ENCODE results near the gene CATSPER1. TPM values are rescaled to one million over a fixed set of nuclear protein-coding genes. Genes with fewer than 3 reads are reported as not detected.

CATSPER1 gene
- total and polyA plus RNA-seq, 2 of the 13 experiments (the other 11 are each of a cell fraction or from before 2014, with no cell fraction given) = 0.17 TPM; not detected in 1

- TF ChIP-seq TERF1 (CRISPR knock-in tag; IDR thresholded peaks at IDR 0.05) = no peak
- TF ChIP-seq ZSCAN21 (CRISPR knock-in tag; IDR thresholded peaks at IDR 0.05; ENCODE audit: borderline replicate concordance) = no peak
Observed at GRCh38 chr11:66020212-66020611, 6.1 kb downstream of the CATSPER1 start (continued).

GRCh38 chr11:66017321-66017720 lies 9.0 kb downstream of the CATSPER1 start:
- in situ Hi-C loops (cut with HindIII; ENCODE audit: extremely low pct_ligation_motif_present, low pct_unique_long_range_greater_than_20kb) (no loop called here), intact Hi-C loops (cut with micrococcal nuclease; ENCODE audit: unreplicated experiment) (no loop called here)
- Histone ChIP-seq H3K9ac (ENCODE audit: insufficient read depth, low read depth, low read length) (no peak overlapping the region), H3K27me3 (ENCODE audit: control insufficient read depth in 1 of 2, insufficient read depth in 2 of 2, low read length in 2 of 2) (peaks cover 9 to 37% of the 10 kb centered on the region in 2 experiments; a peak in 4 of 5 replicates), H4K20me1 (ENCODE audit: insufficient read depth, low read length) (no peaks in the 10 kb centered on the region), H3K27ac (ENCODE audit: extremely low read length, insufficient read depth, low read length) (no peak overlapping the region), H3K9me3 (ENCODE audit: low read length) (no peaks in the 10 kb centered on the region), H3K79me2 (ENCODE audit: insufficient read depth, low read length) (no peaks in the 10 kb centered on the region), H3K36me3 (replicated peaks in 1 of 2; ENCODE audit: control insufficient read depth in 1 of 2, insufficient read depth in 2 of 2, low read length in 2 of 2) (no peaks in the 10 kb centered on the region), H3K4me2 (ENCODE audit: low read depth, low read length) (no peak overlapping the region), H3K4me3 (replicated peaks in 1 of 3; ENCODE audit: insufficient read depth in 1 of 3, low read depth in 2 of 3, low read length in 3 of 3) (no peak overlapping the region), H3K4me1 (ENCODE audit: insufficient read depth, low read length) (peaks cover 13% of the 10 kb centered on the region; the same call in 1 of the 2 replicates), H2AFZ (ENCODE audit: low read length) (no peak overlapping the region)
- FAIRE-seq (no peak), DNase-seq (ENCODE audit: low spot score) (no peak), ATAC-seq (no peak)
- ChIA-PET POLR2A (no interaction called here), CTCF (ENCODE audit: low intra/inter-chr PET ratio, low total read pairs) (no interaction called here)
- BruUV-seq (replicated peaks) = no TSS peak
- 55% methylated on average over 4 of the region's 4 CpGs for WGBS (ENCODE audit: low lambda C conversion rate)
- TF ChIP-seq PBX3 (CRISPR knock-in tag; IDR thresholded peaks at IDR 0.05; ENCODE audit: borderline replicate concordance) (no peak), SSRP1 (CRISPR knock-in tag; IDR thresholded peaks at IDR 0.05) (no peak), AKAP8 (CRISPR knock-in tag; IDR thresholded peaks at IDR 0.05) (no peak), IRF1 (CRISPR knock-in tag; IDR thresholded peaks at IDR 0.05; ENCODE audit: low read depth) (no peak), NFYC (CRISPR knock-in tag; IDR thresholded peaks at IDR 0.05) (no peak), HOXA7 (CRISPR knock-in tag; IDR thresholded peaks at IDR 0.05) (no peak), FOXM1 (CRISPR knock-in tag; IDR thresholded peaks at IDR 0.05) (no peak), ZNF652 (CRISPR knock-in tag; IDR thresholded peaks at IDR 0.05; ENCODE audit: borderline replicate concordance, low read depth) (no peak), ZBTB20 (CRISPR knock-in tag; IDR thresholded peaks at IDR 0.05; ENCODE audit: borderline replicate concordance, low read depth) (no peak), NFKB2 (CRISPR knock-in tag; IDR thresholded peaks at IDR 0.05; ENCODE audit: borderline replicate concordance) (no peak), ZNF609 (CRISPR knock-in tag; IDR thresholded peaks at IDR 0.05; ENCODE audit: borderline replicate concordance) (no peak), CHD4 (IDR thresholded peaks at IDR 0.05; ENCODE audit: borderline replicate concordance, low read length) (no peak), ATF7 (IDR thresholded peaks at IDR 0.05) (no peak), ATF7 (CRISPR knock-in tag; IDR thresholded peaks at IDR 0.05) (no peak), ZNF660 (CRISPR knock-in tag; IDR thresholded peaks at IDR 0.05; ENCODE audit: borderline replicate concordance, low read depth) (no peak)
